B cell (primary cell): ENCODE data around the gene BRF1. TPM values are rescaled to one million over a fixed set of nuclear protein-coding genes. Genes with fewer than 3 reads are reported as not detected.

Source experiments
- ATAC-seq: fragments of 200-7000 bp; cut with Tn5 transposase; one replicate; pipeline ENCODE4 v1.10.0; 2021; ENCODE audit warnings: low read depth, mild to moderate bottlenecking, moderate number of reproducible peaks, moderate library complexity
- CTCF ChIA-PET: fragments of 350-600 bp; sonication (Branson Sonifier 250); formaldehyde crosslinking; loops from one replicate; lab custom pipeline; 2021; ENCODE audit warnings: antibody characterized with exemption, inconsistent platforms; lab: Charles Lee
- POLR2A ChIA-PET: fragments of 350-600 bp; sonication (Branson Sonifier 250); formaldehyde crosslinking; loops from one replicate; lab custom pipeline; 2021; ENCODE audit warnings: antibody characterized with exemption; lab: Charles Lee
- DNase-seq: peaks from one replicate; pipeline ENCODE4 v3.0.0; 2013
- H2AFZ ChIP-seq: 2 replicates; pipeline ENCODE4 v1.6.1; 2012; ENCODE audit warnings: mild to moderate bottlenecking, low read depth, low read length; ENCODE audit not compliant: insufficient read depth, poor library complexity, severe bottlenecking
- H3K27ac ChIP-seq, 2 donors: 1 replicate in 1 of 2; 2 replicates in 1 of 2; pipeline ENCODE4 v1.5.1; 2012 to 2013; ENCODE audit warnings: low read length in 2 of 2, mild to moderate bottlenecking in 2 of 2, moderate library complexity in 1 of 2
- H3K27me3 ChIP-seq, 4 experiments: fragments of 200-600 bp in 1 of 4; sonication (generic) in 1 of 4; replicated peaks in 1 of 4; 1 replicate in 2 of 4; 2 replicates in 2 of 4; pipeline versions ENCODE4 v1.6.1 to v1.7.0; 2013 to 2016; ENCODE audit warnings: low read length in 3 of 4, mild to moderate bottlenecking in 2 of 4, mixed read lengths in 1 of 4, moderate library complexity in 1 of 4; ENCODE audit not compliant: insufficient read depth in 4 of 4, control insufficient read depth in 3 of 4; ENCODE audit errors: control extremely low read depth in 1 of 4
- H3K36me3 ChIP-seq, 2 experiments: replicated peaks in 1 of 2; 1 replicate in 1 of 2; 2 replicates in 1 of 2; pipeline versions ENCODE4 v1.6.1 to v1.7.1; 2013; ENCODE audit warnings: low read length in 1 of 2; ENCODE audit not compliant: insufficient read depth in 2 of 2, control insufficient read depth in 1 of 2; ENCODE audit errors: control extremely low read depth in 1 of 2, extremely low read depth in 1 of 2
- H3K4me1 ChIP-seq, 2 donors: fragments of 200-600 bp in 1 of 2; sonication (generic) in 1 of 2; 1 replicate in 1 of 2; 2 replicates in 1 of 2; pipeline versions ENCODE4 v1.5.1 to v1.6.1; 2013 to 2017; ENCODE audit warnings: low read length in 2 of 2; ENCODE audit not compliant: control insufficient read depth in 2 of 2, insufficient read depth in 2 of 2
- H3K4me2 ChIP-seq: replicated peaks from 2 replicates; pipeline ENCODE3; 2012; ENCODE audit warnings: mild to moderate bottlenecking, low read depth, low read length; ENCODE audit not compliant: poor library complexity, severe bottlenecking
- H3K4me3 ChIP-seq, 5 experiments: fragments of 200-600 bp in 1 of 5; sonication (generic) in 1 of 5; 1 replicate in 3 of 5; 2 replicates in 2 of 5; pipeline versions ENCODE4 v1.5.1 to v1.7.0; 2011 to 2016; ENCODE audit warnings: low read length in 4 of 5, mild to moderate bottlenecking in 4 of 5, low read depth in 2 of 5, control low read depth in 1 of 5, moderate library complexity in 1 of 5; ENCODE audit not compliant: insufficient read depth in 1 of 5; ENCODE audit errors: control extremely low read depth in 1 of 5, extremely low read depth in 1 of 5
- H3K79me2 ChIP-seq: fragments of 200-600 bp; sonication (generic); one replicate; pipeline ENCODE4 v1.6.0; 2016; ENCODE audit warnings: low read length; ENCODE audit not compliant: control insufficient read depth, insufficient read depth
- H3K9ac ChIP-seq: fragments of 200-600 bp; sonication (generic); 2 replicates; pipeline ENCODE4 v1.6.1; 2017; ENCODE audit warnings: mild to moderate bottlenecking, low read length, moderate library complexity
- H3K9me3 ChIP-seq, 3 donors: one replicate each; pipeline versions ENCODE4 v1.6.1 to v1.7.1; 2013; ENCODE audit warnings: low read length in 2 of 3; ENCODE audit not compliant: control insufficient read depth in 2 of 3, insufficient read depth in 1 of 3; ENCODE audit errors: control extremely low read depth in 1 of 3
- H4K20me1 ChIP-seq: 2 replicates; pipeline ENCODE4 v1.6.0; 2012; ENCODE audit warnings: mild to moderate bottlenecking, low read length; ENCODE audit not compliant: insufficient read depth, control insufficient read depth, poor library complexity, severe bottlenecking
- H3K27ac Mint-ChIP-seq: one replicate; pipeline ENCODE4 v1.8.0; 2021; ENCODE audit warnings: mixed read lengths
- H3K27me3 Mint-ChIP-seq: one replicate; pipeline ENCODE4 v1.8.0; 2021; ENCODE audit warnings: mixed read lengths
- H3K4me1 Mint-ChIP-seq: one replicate; pipeline ENCODE4 v1.8.0; 2021; ENCODE audit warnings: mixed read lengths
- H3K4me3 Mint-ChIP-seq: one replicate; pipeline ENCODE4 v1.8.0; 2021; ENCODE audit warnings: mixed read lengths
- H3K9me3 Mint-ChIP-seq: one replicate; pipeline ENCODE4 v1.8.0; 2022; ENCODE audit warnings: mixed read lengths; ENCODE audit not compliant: insufficient read depth
- CTCF ChIP-seq: fragments of 200-600 bp; IDR thresholded peaks from one replicate; pipeline ENCODE4 v1.8.0; 2022; ENCODE audit warnings: antibody characterized with exemption, mild to moderate bottlenecking
- EZH2 ChIP-seq: IDR thresholded peaks from 2 replicates; pipeline ENCODE4 v1.6.1; 2012; ENCODE audit warnings: borderline replicate concordance, low read depth, mild to moderate bottlenecking, moderate library complexity, low read length; ENCODE audit not compliant: insufficient read depth, poor library complexity, severe bottlenecking
- WGBS: methylation state at CpG from one replicate; pipeline ENCODE4 v1.1.5; 2013; ENCODE audit warnings: missing lambda C conversion rate; ENCODE audit not compliant: insufficient coverage; 5-methylcytosine and 5-hydroxymethylcytosine counted together
- intact Hi-C: fragments of 100-400 bp; cut with micrococcal nuclease; formaldehyde crosslinking; loops from one replicate; pipeline ENCODE4 v1.10.0; 2022
- polyA plus RNA-seq: library from polyadenylated mRNA; depleted of rRNA; stranded (reverse); fragments of >200 nt; gene quantifications from 2 replicates; pipeline ENCODE4 v1.2.3, GENCODE V29; 2012
- total RNA-seq, 2 donors: library from RNA; stranded (reverse); fragments of 120-200 nt in 1 of 2; gene quantifications; 1 replicate in 1 of 2; 2 replicates in 1 of 2; pipeline versions ENCODE4 v1.2.3 to v1.2.4, GENCODE V29; 2013 to 2022

Gene BRF1
- total and polyA plus RNA-seq, 2 donors (not counting 1 experiment from before 2014, with no cell fraction given), result 24.5 to 55.8 TPM

- DNase-seq (no peak), ATAC-seq (no peak)
- H3K4me2 ChIP-seq, result no peak overlapping the region
- no peak overlapping the region for H3K4me3 Mint-ChIP-seq
- no peak overlapping the region for H3K27ac ChIP-seq
- 92% methylated on average over 13 of the region's 13 CpGs for WGBS
- peaks cover under 1% of the 10 kb centered on the region for H4K20me1 ChIP-seq
- intact Hi-C loops, result no loop called here
- no peaks in the 10 kb centered on the region for H3K79me2 ChIP-seq
- H3K9me3 ChIP-seq, result no peaks in the 10 kb centered on the region
- peaks cover 20 to 33% of the 10 kb centered on the region in 2 donors for H3K4me1 ChIP-seq
- H3K9ac ChIP-seq, result no peak overlapping the region
- peaks cover 13% of the 10 kb centered on the region for H3K27me3 Mint-ChIP-seq
- no peaks in the 10 kb centered on the region for H3K36me3 ChIP-seq
- H3K4me3 ChIP-seq, result no peak overlapping the region
- H2AFZ ChIP-seq, result no peak overlapping the region
- TF ChIP-seq CTCF, result no peak
- TF ChIP-seq EZH2, result no peak
- peaks cover 0 to 27% (median 14%) of the 10 kb centered on the region in 4 experiments for H3K27me3 ChIP-seq
- H3K27ac Mint-ChIP-seq, result no peak overlapping the region
- ChIA-PET POLR2A (no interaction called here), CTCF (interaction anchor here (1.0 to 1.6 kb wide), 2 partner anchors 9 to 16 kb away, joined by 3 read pairs; no protein-coding TSS in a partner anchor)
- H3K9me3 Mint-ChIP-seq, result no peaks in the 10 kb centered on the region
- H3K4me1 Mint-ChIP-seq, result peaks cover 20% of the 10 kb centered on the region
Observed at GRCh38 chr14:105173145-105173544, 127.7 kb downstream of the BRF1 start.

GRCh38 chr14:105172476-105172875, 128.3 kb downstream of the BRF1 start:
- Mint-ChIP-seq H3K27ac (no peak overlapping the region), H3K4me3 (no peak overlapping the region), H3K4me1 (peaks cover 22% of the 10 kb centered on the region), H3K9me3 (no peaks in the 10 kb centered on the region), H3K27me3 (peaks cover 13% of the 10 kb centered on the region)
- no peak overlapping the region for H3K4me3 ChIP-seq
- H3K4me2 ChIP-seq, result no peak overlapping the region
- no peaks in the 10 kb centered on the region for H4K20me1 ChIP-seq
- ATAC-seq (no peak), DNase-seq (no peak)
- ChIA-PET CTCF (interaction anchor here (1.0 to 1.6 kb wide), 2 partner anchors 9 to 17 kb away, joined by 3 read pairs; no protein-coding TSS in a partner anchor), POLR2A (no interaction called here)
- no peak overlapping the region for H3K9ac ChIP-seq
- intact Hi-C loops, result no loop called here
- no peak overlapping the region for H3K27ac ChIP-seq
- H3K27me3 ChIP-seq, result peaks cover 0 to 30% (median 14%) of the 10 kb centered on the region in 4 experiments
- TF ChIP-seq EZH2 (no peak), CTCF (no peak)
- no peaks in the 10 kb centered on the region for H3K79me2 ChIP-seq
- peaks cover 23 to 33% of the 10 kb centered on the region in 2 donors for H3K4me1 ChIP-seq
- H3K36me3 ChIP-seq, result no peaks in the 10 kb centered on the region
- H3K9me3 ChIP-seq, result no peaks in the 10 kb centered on the region
- 78% methylated on average over 6 of the region's 7 CpGs for WGBS
- no peak overlapping the region for H2AFZ ChIP-seq
